Activated naive CD4-positive, alpha-beta T cell treated with Interleukin-2 at 50 U/mL for 16 hours (primary cell): ENCODE results near the gene RASSF1.

ENCODE experiments used
- DNase-seq: peaks from one replicate; pipeline ENCODE4 v3.0.0-alpha.2; 2020

RASSF1 gene

GRCh38 chr3:50340448-50341329, at the start of gene RASSF1:
TSS of gene RASSF1 (minus strand) at chr3:50340836. CDS start at chr3:50340805, 31 bp downstream.
- peak; percentile 69 for DNase-seq

GRCh38 chr3:50389414-50389767, 48.8 kb upstream of the RASSF1 start:
- DNase-seq = no peak

GRCh38 chr3:50388720-50389413, 48.2 kb upstream of the RASSF1 start:
- no peak for DNase-seq

- no peak for DNase-seq
These were observed 47.5 kb upstream of the RASSF1 start for GRCh38 chr3:50388016-50388719.

- no peak for DNase-seq
These were observed 45.1 kb upstream of the RASSF1 start for GRCh38 chr3:50385754-50386153.

GRCh38 chr3:50383750-50384149, 43.1 kb upstream of the RASSF1 start:
- DNase-seq = no peak

GRCh38 chr3:50382722-50383121, 42.1 kb upstream of the RASSF1 start:
- no peak for DNase-seq

- no peak for DNase-seq
These were observed 40.7 kb upstream of the RASSF1 start for GRCh38 chr3:50381383-50381782.

GRCh38 chr3:50380405-50381085, 39.9 kb upstream of the RASSF1 start:
- DNase-seq = no peak

- no peak for DNase-seq
These were observed 38.1 kb upstream of the RASSF1 start for GRCh38 chr3:50378757-50379156.

GRCh38 chr3:50378024-50378423, 37.4 kb upstream of the RASSF1 start:
- DNase-seq = no peak

GRCh38 chr3:50375258-50375931, 34.8 kb upstream of the RASSF1 start:
- DNase-seq = no peak

- no peak for DNase-seq
These were observed 34.0 kb upstream of the RASSF1 start for GRCh38 chr3:50374363-50375257.

- no peak for DNase-seq
These were observed 32.8 kb upstream of the RASSF1 start for GRCh38 chr3:50373146-50374051.

GRCh38 chr3:50372349-50372748, 31.7 kb upstream of the RASSF1 start:
- no peak for DNase-seq

- DNase-seq = no peak
These were observed 30.6 kb upstream of the RASSF1 start for GRCh38 chr3:50371133-50371685.

GRCh38 chr3:50370594-50370993, 30.0 kb upstream of the RASSF1 start:
- DNase-seq = no peak

- DNase-seq = no peak
These were observed 28.5 kb upstream of the RASSF1 start for GRCh38 chr3:50369012-50369670.

- DNase-seq = no peak
These were observed 25.2 kb upstream of the RASSF1 start for GRCh38 chr3:50365842-50366220.
